HG03442 (cell line): ENCODE measurements around the gene PWWP2B.

ENCODE experiments used
- ATAC-seq: cut with Tn5 transposase; IDR thresholded peaks from one replicate; pipeline ENCODE4 v1.9.1; 2021; ENCODE audit warnings: mild to moderate bottlenecking, moderate library complexity; ENCODE audit not compliant: unreplicated experiment

The PWWP2B gene

GRCh38 chr10:132416566-132417256 lies 19.7 kb downstream of the PWWP2B start:
- ATAC-seq = no peak

- ATAC-seq = no peak
These were observed 20.4 kb downstream of the PWWP2B start for GRCh38 chr10:132417257-132417910.

- no peak for ATAC-seq
These were observed 21.0 kb downstream of the PWWP2B start for GRCh38 chr10:132417957-132418441.

- no peak for ATAC-seq
These were observed 21.8 kb downstream of the PWWP2B start for GRCh38 chr10:132418527-132419416.

- ATAC-seq = no peak
These were observed 22.8 kb downstream of the PWWP2B start for GRCh38 chr10:132419538-132420468.

- no peak for ATAC-seq
These were observed 23.5 kb downstream of the PWWP2B start for GRCh38 chr10:132420469-132420980.

- no peak for ATAC-seq
These were observed 24.2 kb downstream of the PWWP2B start for GRCh38 chr10:132420981-132421846.

GRCh38 chr10:132421847-132422751 lies 25.1 kb downstream of the PWWP2B start:
- ATAC-seq = peak; percentile 31

- ATAC-seq = peak; percentile 29
These were observed 26.2 kb downstream of the PWWP2B start for GRCh38 chr10:132422903-132423825.

GRCh38 chr10:132423966-132424861 lies 27.2 kb downstream of the PWWP2B start:
- ATAC-seq = no peak

- ATAC-seq = no peak
These were observed 28.2 kb downstream of the PWWP2B start for GRCh38 chr10:132425029-132425756.

- no peak for ATAC-seq
These were observed 28.8 kb downstream of the PWWP2B start for GRCh38 chr10:132425757-132426155.

GRCh38 chr10:132427006-132427771 lies 30.2 kb downstream of the PWWP2B start:
- ATAC-seq = no peak

GRCh38 chr10:132427939-132428367 lies 31.0 kb downstream of the PWWP2B start:
- ATAC-seq = no peak
